ENCODE results near the gene FABP6.
"Not testable (repeated sequence)": the region's sequence is repeated elsewhere in the genome, so short reads cannot be mapped to it uniquely, and the experiment has no call there.

The FABP6 gene

DNA sequence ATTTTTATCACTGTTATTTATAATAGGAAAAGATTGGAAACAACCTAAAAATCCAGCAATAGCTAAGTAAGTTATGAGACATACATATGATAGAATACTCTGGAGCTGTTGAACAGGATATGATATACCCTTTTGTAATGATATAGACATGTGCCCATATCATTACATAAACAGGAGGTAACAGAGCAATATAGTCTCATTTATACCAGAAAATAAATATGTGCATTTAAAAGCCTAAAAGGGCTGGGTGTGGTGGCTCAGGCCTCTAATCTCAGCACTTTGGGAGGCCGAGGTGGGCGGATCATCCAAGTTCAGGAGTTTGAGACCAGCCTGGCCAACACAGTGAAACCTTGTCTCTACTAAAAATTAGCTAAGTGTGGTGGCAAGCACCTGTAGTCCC lies 2.3 kb upstream of the FABP6 start:
- no peak for FAIRE-seq

DNA sequence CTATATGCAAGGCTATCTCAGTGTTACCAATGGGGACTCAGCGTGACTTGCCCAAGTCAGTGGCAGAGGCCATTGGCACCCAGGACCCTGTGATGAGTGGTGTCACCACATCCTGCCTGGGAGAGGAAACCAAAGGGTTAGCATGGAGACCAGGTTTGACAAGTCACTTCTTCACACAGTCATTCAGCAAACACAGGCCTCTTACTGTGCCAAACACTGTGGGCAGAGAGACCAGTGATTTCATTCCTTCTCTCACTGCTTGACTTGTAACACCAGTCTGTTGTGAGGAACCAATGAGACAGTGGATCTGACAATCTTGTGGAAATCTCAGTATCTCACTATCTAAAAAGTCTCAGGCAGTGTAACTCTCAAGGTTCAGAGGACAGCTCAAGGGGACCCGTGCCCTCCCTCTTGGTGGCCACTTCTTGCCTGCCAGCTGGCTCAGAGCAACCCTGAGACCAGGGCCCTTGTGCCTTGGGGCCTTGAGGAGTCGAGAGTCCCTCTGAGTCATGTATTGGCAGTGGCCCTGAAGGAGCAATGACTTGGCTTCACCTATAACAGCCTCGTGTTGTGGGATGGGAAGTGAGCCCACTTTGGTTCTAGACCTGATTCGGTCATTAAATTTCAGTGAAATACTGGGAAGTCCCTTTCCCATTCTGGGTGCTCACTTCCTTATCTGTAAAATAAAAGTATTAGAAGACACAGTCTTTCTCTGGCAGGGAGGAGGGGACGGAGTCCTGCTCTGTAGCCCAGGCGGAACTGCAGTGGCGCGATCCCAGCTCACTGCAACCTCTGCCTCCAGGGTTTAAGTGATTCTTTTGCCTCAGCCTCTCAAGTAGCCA lies 1.6 kb downstream of the FABP6 start:
- no peak for FAIRE-seq

DNA sequence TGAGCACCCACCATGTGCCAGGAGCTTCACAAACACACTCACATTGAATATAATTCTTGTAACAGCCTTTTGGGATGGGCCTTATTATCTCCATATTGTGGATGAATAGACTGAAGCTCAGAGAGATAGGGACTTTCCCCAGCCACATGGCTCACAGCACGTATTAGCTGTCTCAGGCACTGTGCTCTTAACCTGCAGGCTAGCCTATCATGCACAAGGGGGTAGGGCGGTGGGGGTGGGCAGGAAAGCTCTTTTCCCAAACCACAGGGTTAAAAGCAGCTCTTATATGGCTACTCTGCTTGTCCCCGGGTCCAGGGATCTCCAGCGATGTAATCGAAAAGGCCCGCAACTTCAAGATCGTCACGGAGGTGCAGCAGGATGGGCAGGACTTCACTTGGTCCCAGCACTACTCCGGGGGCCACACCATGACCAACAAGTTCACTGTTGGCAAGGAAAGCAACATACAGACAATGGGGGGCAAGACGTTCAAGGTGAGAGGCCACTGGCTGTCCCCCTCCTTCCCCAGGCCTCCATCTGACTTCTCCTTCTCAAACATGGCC lies 2.6 kb downstream of the FABP6 start:
- no peak for FAIRE-seq

DNA sequence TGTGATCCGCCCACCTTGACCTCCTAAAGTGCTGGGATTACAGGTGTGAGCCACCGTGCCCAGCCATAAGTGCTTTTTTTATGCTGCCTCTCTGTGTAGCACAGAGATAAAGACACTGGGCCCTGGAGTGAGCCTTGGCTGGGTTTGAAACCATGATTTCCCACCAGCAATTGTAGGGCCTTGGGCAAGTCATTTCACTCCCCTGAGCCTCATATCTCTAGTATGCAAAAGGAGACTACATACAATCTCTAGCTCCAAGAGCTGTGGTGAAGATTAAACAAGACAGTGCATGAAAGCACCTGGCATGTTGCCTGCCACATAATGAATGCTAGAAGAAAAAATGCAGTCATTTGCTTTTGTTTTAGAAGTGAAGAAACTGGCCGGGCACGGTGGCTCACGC lies 3.9 kb downstream of the FABP6 start:
- no peak for FAIRE-seq

DNA sequence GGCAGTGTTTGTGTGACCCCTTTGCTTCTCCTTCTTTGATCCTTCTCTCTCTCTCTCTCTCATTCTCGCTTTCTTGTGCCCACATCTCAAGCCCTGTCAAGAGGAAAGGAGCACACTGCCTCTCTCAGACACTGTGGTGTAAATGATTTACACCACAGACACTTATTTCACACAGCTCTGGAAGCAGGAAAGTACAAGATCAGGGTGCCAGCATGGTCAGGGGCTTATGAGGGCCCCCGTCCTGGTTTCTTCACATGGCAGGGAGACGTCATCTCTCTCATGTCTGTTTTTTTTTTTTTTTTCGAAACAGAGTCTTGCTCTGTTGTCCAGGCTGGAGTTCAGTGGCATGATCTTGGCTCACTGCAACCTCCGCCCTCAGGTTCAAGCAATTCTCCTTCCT lies 6.4 kb downstream of the FABP6 start:
- FAIRE-seq: no peak

DNA sequence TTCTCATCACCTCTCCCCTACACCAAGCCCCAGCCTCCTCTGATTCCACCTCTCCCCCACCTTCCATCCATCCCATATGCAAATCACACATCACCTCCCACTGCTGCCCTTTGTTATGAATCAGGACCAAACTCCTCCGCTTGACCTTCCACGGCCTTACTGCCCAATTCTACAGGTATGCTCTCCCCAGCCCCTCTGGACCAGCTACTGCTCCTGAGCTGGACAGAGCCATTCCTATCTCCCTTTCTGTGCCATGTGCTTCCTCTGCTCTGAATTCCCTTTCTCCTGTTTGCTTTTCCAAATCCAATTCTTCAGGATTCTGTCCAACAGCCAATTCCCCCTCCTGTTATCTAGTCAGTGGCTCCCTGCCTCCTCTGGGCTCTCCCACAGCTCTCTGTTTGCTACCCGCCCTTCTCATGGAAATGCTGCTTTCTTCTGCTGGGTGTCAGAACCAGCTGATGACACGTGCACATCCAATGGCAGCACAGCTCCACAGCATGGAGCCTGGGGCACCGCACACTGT lies 8.3 kb downstream of the FABP6 start:
- FAIRE-seq: no peak

DNA sequence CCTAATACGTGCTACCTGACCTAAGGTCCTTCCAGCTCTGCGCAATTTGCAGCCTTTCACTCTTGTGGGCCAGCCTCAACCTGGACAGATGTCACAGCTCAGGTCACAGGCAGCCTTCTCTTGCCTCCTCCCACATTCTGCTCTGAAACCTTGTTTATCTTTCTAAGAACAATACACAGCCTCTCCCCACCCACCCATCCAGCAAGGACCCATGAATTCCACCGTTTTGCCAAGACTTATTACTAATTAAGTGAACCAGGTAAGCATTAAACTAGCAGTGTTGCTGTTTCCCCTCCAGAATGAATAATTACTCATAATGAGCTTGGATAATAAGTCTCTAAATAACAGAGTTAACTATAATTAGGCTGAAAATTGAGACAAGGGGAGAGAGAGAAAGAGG lies 11.0 kb downstream of the FABP6 start:
- no peak for FAIRE-seq

DNA sequence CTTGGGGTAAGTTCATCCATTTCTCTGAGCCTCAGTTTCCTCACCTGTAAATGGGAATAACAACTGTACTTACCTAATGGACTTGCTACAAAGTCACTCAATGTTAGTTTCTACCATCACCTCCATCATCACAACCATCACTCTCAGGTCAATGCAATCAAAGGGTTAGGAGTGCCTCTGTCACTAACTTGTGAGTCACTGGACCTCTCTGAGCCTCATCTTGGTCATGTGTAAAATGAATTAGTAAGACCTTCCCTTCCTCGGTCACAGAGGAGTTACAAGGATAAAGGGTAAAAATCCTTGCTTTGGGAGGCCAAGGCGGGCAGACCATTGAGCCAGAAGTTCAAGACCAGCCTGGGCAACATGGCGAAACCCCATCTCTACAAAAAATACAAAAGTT lies 12.8 kb downstream of the FABP6 start:
- FAIRE-seq: no peak

DNA sequence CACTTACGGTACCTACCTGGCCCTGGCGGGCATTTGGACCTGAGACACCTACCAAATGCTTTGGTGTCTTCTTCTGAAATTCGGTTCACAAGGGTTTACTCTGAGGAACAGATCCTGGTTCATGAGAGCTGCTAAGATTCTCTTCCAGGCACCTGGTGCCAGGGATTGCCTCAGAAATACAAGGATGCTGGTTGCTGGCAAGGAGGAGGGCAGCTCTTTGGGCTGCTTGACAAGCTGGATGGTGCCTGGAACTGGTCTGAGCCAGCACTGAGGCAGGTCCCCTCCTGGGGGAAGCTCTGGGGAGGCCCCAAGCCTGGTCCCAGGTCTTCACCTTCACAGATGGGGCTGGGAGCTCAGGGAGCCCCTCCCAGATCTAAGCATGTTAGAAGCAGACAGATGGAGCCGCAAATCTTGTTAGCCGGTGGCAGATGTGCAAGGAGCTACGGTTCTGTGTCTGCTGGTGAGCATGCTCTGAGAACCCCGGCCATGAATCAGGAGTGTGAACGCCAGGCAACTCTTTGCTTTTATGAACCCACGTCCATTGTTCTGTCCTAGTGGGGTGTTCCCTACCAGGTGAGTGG lies 16.3 kb downstream of the FABP6 start:
- no peak for FAIRE-seq

DNA sequence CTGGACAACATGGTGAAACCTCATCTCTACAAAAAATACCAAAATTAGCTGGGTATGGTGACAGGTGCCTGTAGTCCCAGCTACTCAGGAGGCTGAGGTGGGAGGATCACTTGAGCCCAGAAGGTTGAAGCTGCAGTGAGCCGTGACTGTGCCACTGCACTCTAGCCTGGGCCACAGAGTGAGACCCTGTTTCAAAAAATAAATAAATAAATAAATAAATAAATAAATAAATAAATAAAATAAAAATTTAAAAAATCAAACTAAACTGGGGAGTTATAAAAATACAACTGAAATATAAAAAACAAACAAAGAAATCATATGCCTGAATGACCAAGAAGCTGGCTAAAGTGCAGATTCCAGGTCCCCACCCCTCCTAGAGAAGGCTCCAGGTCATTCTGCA lies 20.3 kb downstream of the FABP6 start:
- FAIRE-seq: not testable (repeated sequence)

DNA sequence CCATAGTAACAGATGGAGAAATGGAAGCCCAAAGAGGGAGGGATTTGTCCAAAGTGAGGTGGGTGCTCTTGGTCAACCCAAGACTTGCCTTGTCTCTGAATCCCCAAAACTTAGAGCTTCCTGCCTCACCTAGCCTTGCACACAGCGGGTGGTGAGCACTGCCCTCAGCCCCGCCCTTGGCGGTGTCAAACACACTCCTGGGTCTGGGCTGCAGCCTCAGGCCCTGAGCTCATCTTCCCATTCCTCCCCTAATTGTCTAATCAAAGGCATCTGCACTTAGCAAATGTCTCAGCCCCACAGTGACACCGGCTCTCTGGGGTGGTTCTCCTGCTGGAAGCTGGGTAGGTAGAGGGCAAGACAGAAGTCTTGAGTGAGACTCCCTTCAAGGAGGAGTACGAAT lies 20.9 kb downstream of the FABP6 start:
- no peak for FAIRE-seq

DNA sequence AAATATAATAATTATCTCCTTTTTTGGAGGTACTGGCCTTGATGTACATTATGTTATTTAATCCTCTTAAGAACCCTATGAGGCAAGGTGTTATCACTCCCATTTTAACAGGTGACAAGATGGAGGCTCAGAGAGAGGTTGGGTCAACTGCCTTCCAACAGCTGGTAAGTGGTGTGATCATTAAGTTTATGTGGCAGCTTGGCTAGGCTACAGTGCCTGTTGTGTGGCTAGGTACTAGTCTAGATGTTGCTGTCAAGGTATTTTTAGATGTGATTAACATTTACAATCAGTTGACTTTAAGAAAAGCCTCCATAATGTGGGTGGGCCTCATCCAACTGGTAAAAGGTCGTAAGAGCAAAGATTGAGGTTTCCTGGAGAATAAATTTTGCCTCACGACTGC lies 21.5 kb downstream of the FABP6 start:
- no peak for FAIRE-seq

DNA sequence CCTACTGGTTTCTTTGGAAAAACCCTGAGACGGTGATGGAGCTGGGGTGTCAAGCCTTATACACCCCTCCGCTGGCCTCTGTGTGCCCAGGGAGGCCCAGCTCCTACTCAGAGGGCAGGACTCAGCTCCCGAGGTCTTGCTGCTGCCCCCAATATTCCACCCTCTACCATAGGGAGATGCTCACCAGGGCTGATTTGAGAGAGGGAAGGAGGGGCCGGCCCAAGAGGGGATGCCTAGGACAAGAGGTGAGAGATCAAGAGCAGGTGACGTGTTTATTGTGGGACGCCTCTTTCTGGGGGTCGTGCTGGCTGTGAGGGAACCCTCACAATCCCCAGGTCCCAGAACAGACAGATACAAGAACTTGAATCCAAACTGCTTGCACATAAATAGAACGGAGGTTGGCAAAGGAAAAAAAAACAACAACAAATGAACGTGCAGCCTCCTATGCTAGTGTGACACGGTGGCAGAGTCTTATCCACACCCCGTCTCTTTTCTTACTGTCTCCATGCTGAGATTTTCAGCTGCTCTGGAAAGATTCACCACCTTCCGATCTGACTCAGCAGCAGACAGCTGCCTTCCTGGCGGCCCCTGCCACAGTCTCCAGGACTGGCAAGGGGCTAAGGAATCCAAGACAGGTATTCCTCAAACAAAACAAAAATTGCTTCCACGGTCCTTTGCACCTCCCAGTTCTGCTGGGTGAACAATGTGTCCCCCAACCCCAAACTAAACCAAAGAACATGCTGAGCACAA lies 22.3 kb downstream of the FABP6 start:
- no peak for FAIRE-seq

DNA sequence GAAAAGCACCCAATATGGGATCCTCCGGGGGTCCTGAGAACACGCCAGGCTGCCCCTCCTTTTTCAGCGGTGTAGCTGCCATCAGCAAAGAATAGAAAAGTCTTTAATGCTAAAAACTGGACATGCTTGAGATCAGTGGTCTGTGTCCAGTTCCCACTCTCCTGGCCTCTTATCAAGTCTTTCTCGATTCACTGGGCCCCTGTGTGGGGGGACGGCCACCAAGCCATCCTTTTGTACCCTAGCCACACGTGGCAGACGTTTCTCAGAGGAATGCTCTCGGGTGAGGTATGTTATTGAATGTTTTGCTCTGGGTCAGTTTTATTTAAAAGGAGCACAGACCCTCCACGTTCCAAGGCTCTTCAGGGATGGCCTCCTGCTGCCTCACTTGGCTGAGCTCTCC lies 23.6 kb downstream of the FABP6 start:
- no peak for FAIRE-seq

DNA sequence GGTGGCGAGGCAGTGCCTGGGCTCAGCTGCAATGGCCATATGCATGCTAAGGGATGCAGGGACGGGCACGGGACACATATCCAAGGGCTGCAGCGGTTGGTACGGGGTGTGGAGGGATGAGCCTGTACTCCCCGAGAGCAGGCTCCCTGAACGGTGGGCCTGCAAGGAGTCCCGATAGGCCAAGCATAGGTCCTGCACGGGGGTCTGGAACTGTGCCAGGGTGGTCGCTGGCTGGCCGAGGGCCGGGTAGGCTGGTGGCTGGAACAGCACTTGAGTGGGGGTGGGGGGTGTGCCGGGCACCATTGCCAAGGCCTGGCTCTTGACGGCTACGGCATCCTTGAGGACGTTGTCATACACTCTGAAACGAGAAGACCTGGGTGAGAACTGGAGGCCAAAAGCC lies 24.1 kb downstream of the FABP6 start:
- FAIRE-seq: no peak

DNA sequence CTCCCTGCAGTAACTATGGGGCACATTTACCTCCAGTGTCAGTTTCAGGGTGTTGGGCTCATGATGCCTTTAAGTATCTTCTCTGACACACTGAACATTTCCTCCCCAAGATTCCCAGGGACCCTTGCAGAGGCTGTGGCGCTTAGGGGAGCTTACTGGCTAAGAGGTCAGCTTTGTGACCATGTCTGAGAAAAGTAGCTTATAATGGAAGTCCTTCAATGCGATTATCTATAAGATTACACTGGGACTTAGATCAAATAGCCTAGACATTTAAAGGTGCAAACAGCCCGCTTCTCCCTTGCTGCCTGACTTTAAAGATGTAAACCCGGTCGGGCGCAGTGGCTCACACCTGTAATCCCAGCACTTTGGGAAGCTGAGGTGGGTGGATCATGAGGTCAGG lies 25.4 kb downstream of the FABP6 start:
- FAIRE-seq: no peak

DNA sequence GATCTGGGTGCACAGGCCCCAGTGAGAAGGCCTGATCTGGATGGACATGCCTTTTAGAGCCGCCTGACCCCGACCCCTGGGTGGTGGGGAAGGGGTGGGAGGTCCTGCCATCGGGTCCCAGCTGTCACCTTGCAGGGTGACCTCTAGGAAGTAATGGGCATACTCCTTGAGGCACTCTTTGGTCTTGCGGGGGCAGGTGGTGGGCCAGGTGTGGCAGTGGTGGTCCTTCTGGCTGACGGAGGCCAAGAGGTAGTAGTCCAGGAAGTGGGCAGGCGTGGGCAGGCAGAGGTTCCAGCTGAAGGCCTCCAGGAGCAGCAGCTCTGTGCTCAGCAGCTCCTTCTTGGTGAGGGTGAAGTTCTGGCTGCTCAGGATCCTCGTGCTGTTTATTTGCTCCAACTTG lies 30.0 kb downstream of the FABP6 start:
- FAIRE-seq: no peak

DNA sequence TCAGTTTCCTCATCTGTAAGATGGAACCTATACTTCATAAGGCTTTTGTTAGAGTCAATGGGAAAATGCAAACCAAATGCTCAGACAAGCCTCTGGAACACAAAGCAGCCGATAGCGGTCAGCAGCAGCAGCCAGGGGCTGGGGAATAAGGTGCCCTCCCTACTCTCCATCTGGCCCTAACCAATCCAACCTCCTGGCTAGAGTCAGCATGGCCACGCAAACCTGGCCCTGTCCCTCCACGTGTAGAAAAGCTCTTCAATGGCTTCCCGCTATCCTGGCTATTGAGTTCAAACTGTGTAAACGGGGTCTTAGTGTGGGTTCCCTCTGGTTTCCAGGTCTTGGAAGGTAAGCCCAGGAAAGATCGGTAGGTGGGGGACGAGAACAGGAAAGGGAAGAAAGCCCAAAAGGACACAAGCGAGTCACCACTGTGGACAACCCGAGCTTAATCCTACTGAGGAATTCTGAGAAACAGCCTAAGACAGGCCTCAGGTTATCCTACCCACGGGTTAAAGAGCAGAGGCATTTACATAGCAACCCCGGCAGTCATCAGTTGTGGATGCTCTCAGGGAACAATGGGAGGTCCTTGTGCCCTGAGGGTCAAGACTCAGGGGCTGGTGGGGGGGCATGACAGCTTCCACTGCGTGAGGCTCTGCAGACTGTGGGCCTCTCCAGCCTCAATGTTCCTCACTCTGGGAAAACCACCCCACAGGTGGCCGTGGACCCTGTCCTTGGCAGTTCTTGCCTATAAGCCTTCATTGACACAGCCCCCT lies 30.9 kb downstream of the FABP6 start:
- FAIRE-seq: no peak

DNA sequence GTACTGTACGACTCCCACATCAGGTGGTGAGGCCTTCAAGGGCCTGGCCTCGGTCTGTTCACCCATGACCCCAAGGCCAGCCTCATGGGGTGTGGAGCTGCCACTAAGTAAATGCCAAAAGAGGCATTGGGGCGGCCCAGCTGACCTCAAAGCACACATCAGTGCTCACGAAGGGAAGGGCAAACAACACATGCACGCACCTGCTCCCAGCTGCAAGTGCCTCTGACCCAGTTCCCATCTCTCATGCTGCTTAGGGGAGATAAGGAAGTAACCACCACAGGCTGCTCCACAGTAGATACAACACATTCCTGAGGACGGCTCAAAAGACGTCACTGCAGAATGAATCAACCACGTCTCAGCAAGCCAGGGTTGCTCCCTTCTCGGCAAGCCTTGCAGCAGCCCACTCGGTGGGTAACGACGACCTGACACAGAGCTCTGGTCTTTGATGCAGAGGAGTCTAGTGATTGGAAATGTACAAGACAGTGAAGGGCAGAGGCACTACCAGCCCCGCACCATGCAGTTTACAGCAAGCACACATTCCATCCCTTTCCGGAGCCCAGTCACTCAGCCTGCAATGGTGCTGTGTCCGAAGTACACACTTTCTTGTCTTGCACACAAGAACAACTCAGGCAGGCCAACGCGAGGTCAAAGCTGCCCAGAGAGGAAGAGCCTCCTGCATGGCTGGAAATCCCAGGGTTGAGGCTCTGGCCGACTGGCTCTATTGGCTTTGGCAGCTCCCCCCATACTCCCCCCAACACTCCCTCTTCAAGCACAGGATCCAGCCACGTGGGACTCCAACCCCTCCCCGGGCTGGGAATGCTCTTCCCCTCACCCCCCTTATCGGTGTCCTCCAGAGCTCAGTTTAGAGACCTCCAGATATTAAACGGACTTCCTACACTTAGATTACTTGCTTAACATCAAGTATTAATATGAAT lies 31.8 kb downstream of the FABP6 start:
- no peak for FAIRE-seq

DNA sequence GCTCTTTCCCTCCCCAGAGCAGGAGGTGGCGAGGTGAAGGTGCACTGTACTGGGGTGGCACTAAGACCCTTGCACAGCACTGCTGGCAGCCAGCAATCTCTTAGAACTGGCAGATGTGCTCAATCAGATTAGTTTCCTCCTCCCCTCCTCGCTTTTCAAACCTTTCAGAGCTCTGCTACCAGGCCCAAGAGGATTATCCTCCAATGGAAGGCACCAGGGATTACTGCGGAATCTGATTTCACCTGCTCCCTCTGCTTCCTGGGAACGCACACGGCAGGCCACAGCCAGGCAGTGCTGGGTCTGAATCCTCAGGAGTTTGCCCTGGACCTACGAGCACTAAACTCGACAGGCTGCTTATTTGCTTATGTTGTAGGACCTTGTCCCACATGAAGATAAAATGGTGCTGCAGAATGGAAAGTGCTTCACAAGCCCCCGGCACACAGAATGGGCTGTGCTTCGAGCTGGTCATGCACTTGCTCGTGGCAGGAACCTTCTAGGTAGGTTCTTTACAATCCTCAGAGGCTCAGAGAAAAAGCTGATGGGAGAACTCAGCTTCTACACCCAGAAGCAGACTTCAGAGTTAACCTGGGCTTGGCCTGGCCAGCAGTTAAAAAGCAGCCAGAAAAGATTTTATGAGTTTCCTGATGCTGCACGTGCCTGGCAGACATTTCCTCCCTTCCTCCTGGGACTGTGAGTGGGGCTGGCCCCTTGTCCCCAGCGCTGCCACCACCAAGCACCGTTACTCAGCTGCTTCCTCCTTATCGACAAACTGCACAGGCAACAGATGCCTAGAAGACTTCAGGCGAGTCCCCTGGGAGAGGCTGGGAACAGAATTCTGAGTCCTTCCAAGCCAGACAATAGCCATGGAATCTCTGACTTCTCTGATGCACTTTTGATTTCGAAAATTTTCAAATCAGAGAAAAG lies 33.1 kb downstream of the FABP6 start:
- FAIRE-seq: no peak

Data from A204.1 (cell line).